HCT116 (cell line): ENCODE results near the gene SLC26A2.

Experiments
- FOSL1 ChIP-seq: IDR thresholded peaks from 2 replicates; pipeline ENCODE4 v1.6.1; 2012; ENCODE audit warnings: low read depth
- YY1 ChIP-seq: IDR thresholded peaks from 2 replicates; pipeline ENCODE4 v1.6.1; 2011; ENCODE audit warnings: low read length, low read depth, moderate library complexity, mild to moderate bottlenecking; ENCODE audit not compliant: insufficient replicate concordance; ENCODE audit errors: extremely low read depth
- TF ChIP-seq, protein P1 (sequence below): IDR thresholded peaks from 2 replicates; pipeline ENCODE4 v1.6.1; 2012
- TF ChIP-seq, protein P2 (sequence below), 3 experiments: fragments of 200-600 bp in 1 of 3; sonication (generic) in 1 of 3; IDR thresholded peaks in 2 of 3; conservative IDR thresholded peaks in 1 of 3; 2 replicates each; pipeline ENCODE4 v1.5.1; 2012 to 2017; ENCODE audit warnings: low read depth in 2 of 3, low read length in 2 of 3, antibody characterized with exemption in 1 of 3, borderline replicate concordance in 1 of 3, control low read depth in 1 of 3, mild to moderate bottlenecking in 1 of 3, mixed read lengths in 1 of 3, mixed run types in 1 of 3, moderate library complexity in 1 of 3; ENCODE audit not compliant: insufficient read depth in 1 of 3
- TF ChIP-seq, protein P3 (sequence below): IDR thresholded peaks from 2 replicates; pipeline ENCODE4 v1.6.1; 2012; ENCODE audit warnings: low read depth

DNA sequence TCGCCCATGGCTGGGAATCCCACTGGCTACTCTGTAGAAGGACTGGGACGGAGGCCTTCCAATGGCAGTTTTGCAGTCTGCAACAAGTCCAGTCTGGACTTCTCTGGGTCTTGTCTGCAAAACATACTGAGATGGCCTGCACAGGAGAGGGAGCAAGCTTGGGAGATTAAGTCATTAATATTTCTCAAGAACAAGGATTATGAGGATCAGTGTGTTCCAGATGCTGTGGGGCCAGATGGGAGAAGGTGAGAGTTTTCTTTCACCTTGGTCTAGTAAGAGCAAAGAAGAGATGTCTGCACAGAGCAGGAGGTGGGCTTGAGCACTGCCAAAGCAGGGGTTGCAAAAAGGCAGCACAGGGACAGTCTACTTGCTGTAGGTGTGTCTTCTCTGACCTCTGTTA, 15.9 kb upstream of the SLC26A2 start, which contains the start of gene PDE6A:
- TF ChIP-seq YY1 (no peak), FOSL1 (no peak)
- TF ChIP-seq, protein P1, sequence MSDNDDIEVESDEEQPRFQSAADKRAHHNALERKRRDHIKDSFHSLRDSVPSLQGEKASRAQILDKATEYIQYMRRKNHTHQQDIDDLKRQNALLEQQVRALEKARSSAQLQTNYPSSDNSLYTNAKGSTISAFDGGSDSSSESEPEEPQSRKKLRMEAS = no peak
- TF ChIP-seq, protein P2, sequence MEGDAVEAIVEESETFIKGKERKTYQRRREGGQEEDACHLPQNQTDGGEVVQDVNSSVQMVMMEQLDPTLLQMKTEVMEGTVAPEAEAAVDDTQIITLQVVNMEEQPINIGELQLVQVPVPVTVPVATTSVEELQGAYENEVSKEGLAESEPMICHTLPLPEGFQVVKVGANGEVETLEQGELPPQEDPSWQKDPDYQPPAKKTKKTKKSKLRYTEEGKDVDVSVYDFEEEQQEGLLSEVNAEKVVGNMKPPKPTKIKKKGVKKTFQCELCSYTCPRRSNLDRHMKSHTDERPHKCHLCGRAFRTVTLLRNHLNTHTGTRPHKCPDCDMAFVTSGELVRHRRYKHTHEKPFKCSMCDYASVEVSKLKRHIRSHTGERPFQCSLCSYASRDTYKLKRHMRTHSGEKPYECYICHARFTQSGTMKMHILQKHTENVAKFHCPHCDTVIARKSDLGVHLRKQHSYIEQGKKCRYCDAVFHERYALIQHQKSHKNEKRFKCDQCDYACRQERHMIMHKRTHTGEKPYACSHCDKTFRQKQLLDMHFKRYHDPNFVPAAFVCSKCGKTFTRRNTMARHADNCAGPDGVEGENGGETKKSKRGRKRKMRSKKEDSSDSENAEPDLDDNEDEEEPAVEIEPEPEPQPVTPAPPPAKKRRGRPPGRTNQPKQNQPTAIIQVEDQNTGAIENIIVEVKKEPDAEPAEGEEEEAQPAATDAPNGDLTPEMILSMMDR (IDR thresholded peaks at IDR 0.05 in 2 of 3, conservative IDR thresholded peaks at IDR 0.05 in 1 of 3; ENCODE audit: borderline replicate concordance in 1 of 3, insufficient read depth in 1 of 3, low read depth in 2 of 3, low read length in 2 of 3) = no peak
- TF ChIP-seq, protein P3, sequence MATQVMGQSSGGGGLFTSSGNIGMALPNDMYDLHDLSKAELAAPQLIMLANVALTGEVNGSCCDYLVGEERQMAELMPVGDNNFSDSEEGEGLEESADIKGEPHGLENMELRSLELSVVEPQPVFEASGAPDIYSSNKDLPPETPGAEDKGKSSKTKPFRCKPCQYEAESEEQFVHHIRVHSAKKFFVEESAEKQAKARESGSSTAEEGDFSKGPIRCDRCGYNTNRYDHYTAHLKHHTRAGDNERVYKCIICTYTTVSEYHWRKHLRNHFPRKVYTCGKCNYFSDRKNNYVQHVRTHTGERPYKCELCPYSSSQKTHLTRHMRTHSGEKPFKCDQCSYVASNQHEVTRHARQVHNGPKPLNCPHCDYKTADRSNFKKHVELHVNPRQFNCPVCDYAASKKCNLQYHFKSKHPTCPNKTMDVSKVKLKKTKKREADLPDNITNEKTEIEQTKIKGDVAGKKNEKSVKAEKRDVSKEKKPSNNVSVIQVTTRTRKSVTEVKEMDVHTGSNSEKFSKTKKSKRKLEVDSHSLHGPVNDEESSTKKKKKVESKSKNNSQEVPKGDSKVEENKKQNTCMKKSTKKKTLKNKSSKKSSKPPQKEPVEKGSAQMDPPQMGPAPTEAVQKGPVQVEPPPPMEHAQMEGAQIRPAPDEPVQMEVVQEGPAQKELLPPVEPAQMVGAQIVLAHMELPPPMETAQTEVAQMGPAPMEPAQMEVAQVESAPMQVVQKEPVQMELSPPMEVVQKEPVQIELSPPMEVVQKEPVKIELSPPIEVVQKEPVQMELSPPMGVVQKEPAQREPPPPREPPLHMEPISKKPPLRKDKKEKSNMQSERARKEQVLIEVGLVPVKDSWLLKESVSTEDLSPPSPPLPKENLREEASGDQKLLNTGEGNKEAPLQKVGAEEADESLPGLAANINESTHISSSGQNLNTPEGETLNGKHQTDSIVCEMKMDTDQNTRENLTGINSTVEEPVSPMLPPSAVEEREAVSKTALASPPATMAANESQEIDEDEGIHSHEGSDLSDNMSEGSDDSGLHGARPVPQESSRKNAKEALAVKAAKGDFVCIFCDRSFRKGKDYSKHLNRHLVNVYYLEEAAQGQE = no peak
